ENCODE measurements around the gene KCTD2. TPM values are rescaled to one million over a fixed set of nuclear protein-coding genes. Genes with fewer than 3 reads are reported as not detected.

KCTD2 gene
- polyA plus RNA-seq, 1 of the 3 experiments (the other 2 are of a cell fraction): 27.5 TPM

GRCh38 chr17:75013092-75013559 is 33.9 kb upstream of the KCTD2 start:
- Histone ChIP-seq H3K79me2 (ENCODE audit: insufficient read depth) (peaks cover 48% of the 10 kb centered on the region), H2AFZ (ENCODE audit: low read depth) (peak overlapping the region; percentile 99; the same call in 1 of the 2 replicates), H3K36me3 (replicated peaks in 1 of 2; ENCODE audit: control insufficient read depth in 1 of 2, insufficient read depth in 2 of 2, low read length in 1 of 2) (peaks cover 3 to 5% of the 10 kb centered on the region in 2 experiments), H3K9ac (peak overlapping the region; percentile 86), H3K4me2 (peak overlapping the region; percentile 89), H3K4me3 (ENCODE audit: low read depth in 2 of 2, low read length in 1 of 2) (peak overlapping the region; percentile 65 to 77), H3F3A (replicated peaks; ENCODE audit: insufficient read depth) (peaks cover 16% of the 10 kb centered on the region), H4K20me1 (ENCODE audit: insufficient read depth) (no peaks in the 10 kb centered on the region), H3K4me1 (ENCODE audit: control insufficient read depth in 1 of 2, insufficient read depth in 2 of 2, low read depth in 1 of 2, low read length in 1 of 2) (peaks cover 17 to 26% of the 10 kb centered on the region in 2 experiments; a peak in 3 of 4 replicates), H3K27ac (ENCODE audit: low read depth in 2 of 2, low read length in 1 of 2) (peak overlapping the region; percentile 88 to 95), H3K9me3 (no peaks in the 10 kb centered on the region), H3K27me3 (ENCODE audit: insufficient read depth) (no peaks in the 10 kb centered on the region), H3K9me2 (no peaks in the 10 kb centered on the region)
- CTCF ChIA-PET: interaction anchor here (0.9 to 19.8 kb wide), 20 partner anchors 8 to 257 kb away, joined by 3 to 295 read pairs (median 10); partner anchors contain the start of genes CDR2L, HID1, MIF4GD and OTOP2
- under 1% methylated on average over 10 of the region's 10 CpGs for WGBS (ENCODE audit: low lambda C conversion rate)
- TF ChIP-seq, protein P1, sequence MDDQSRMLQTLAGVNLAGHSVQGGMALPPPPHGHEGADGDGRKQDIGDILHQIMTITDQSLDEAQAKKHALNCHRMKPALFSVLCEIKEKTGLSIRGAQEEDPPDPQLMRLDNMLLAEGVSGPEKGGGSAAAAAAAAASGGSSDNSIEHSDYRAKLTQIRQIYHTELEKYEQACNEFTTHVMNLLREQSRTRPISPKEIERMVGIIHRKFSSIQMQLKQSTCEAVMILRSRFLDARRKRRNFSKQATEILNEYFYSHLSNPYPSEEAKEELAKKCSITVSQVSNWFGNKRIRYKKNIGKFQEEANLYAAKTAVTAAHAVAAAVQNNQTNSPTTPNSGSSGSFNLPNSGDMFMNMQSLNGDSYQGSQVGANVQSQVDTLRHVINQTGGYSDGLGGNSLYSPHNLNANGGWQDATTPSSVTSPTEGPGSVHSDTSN (IDR thresholded peaks at IDR 0.05): no peak
- no peak for TF ChIP-seq TAF1 (IDR thresholded peaks at IDR 0.05; ENCODE audit: borderline replicate concordance, low read depth, low read length)
- TF ChIP-seq FOXJ3 (CRISPR knock-in tag; IDR thresholded peaks at IDR 0.05): no peak
- TF ChIP-seq RCOR1 (IDR thresholded peaks at IDR 0.05; ENCODE audit: low read length): no peak
- no peak for TF ChIP-seq ELF1 (IDR thresholded peaks at IDR 0.05)
- TF ChIP-seq, protein P2, sequence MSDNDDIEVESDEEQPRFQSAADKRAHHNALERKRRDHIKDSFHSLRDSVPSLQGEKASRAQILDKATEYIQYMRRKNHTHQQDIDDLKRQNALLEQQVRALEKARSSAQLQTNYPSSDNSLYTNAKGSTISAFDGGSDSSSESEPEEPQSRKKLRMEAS (IDR thresholded peaks at IDR 0.05; ENCODE audit: low read depth): no peak
- TF ChIP-seq TCF12 (IDR thresholded peaks at IDR 0.05): no peak
- TF ChIP-seq IRF3 (IDR thresholded peaks at IDR 0.05; ENCODE audit: low read depth, low read length): no peak
- TF ChIP-seq, protein P3, sequence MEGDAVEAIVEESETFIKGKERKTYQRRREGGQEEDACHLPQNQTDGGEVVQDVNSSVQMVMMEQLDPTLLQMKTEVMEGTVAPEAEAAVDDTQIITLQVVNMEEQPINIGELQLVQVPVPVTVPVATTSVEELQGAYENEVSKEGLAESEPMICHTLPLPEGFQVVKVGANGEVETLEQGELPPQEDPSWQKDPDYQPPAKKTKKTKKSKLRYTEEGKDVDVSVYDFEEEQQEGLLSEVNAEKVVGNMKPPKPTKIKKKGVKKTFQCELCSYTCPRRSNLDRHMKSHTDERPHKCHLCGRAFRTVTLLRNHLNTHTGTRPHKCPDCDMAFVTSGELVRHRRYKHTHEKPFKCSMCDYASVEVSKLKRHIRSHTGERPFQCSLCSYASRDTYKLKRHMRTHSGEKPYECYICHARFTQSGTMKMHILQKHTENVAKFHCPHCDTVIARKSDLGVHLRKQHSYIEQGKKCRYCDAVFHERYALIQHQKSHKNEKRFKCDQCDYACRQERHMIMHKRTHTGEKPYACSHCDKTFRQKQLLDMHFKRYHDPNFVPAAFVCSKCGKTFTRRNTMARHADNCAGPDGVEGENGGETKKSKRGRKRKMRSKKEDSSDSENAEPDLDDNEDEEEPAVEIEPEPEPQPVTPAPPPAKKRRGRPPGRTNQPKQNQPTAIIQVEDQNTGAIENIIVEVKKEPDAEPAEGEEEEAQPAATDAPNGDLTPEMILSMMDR (IDR thresholded peaks at IDR 0.05): no peak
- no peak for TF ChIP-seq RAD21 (IDR thresholded peaks at IDR 0.05; ENCODE audit: low read length)
- no peak for TF ChIP-seq MXI1 (IDR thresholded peaks at IDR 0.05; ENCODE audit: low read depth, low read length)
- TF ChIP-seq MEF2A (IDR thresholded peaks at IDR 0.05; ENCODE audit: borderline replicate concordance, low read depth): no peak
- TF ChIP-seq POLR2AphosphoS5 (IDR thresholded peaks at IDR 0.05; ENCODE audit: low read depth, low read length): no peak
- TF ChIP-seq RFX5 (IDR thresholded peaks at IDR 0.05; ENCODE audit: low read length): no peak
- no peak for TF ChIP-seq SMC3 (IDR thresholded peaks at IDR 0.05; ENCODE audit: low read depth, low read length)
- TF ChIP-seq FOXM1 (IDR thresholded peaks at IDR 0.05; ENCODE audit: low read depth): no peak
- no peak for TF ChIP-seq CHD2 (IDR thresholded peaks at IDR 0.05; ENCODE audit: low read length, partially characterized antibody)
- no peak for DNase-seq
- POLR2A ChIA-PET: interaction anchor here (0.7 to 6.2 kb wide), 23 partner anchors 8 to 378 kb away, joined by 3 to 197 read pairs (median 4); partner anchors contain the start of genes CDR2L, FDXR, HID1 and KCTD2
